ENCODE measurements around the gene CHST9.

The CHST9 gene

GRCh38 chr18:27198036-27198435 is 12.9 kb upstream of the CHST9 start:
- Histone ChIP-seq H3K4me1 (no peaks in the 10 kb centered on the region), H3K9me3 (no peaks in the 10 kb centered on the region), H3K36me3 (no peaks in the 10 kb centered on the region), H3K27me3 (no peaks in the 10 kb centered on the region), H3K4me3 (ENCODE audit: low read depth, low read length) (no peak overlapping the region)
- no peak for TF ChIP-seq CTCF (IDR thresholded peaks at IDR 0.05; ENCODE audit: low read depth, low read length)
- no peak for DNase-seq

- H3K36me3 ChIP-seq = no peaks in the 10 kb centered on the region
- H3K27me3 ChIP-seq = peaks cover 6% of the 10 kb centered on the region
- no peak for DNase-seq
- no peak for TF ChIP-seq CTCF (IDR thresholded peaks at IDR 0.05; ENCODE audit: low read depth, low read length)
- H3K4me3 ChIP-seq (ENCODE audit: low read depth, low read length) = no peak overlapping the region
- no peaks in the 10 kb centered on the region for H3K9me3 ChIP-seq
- H3K4me1 ChIP-seq = no peaks in the 10 kb centered on the region
Measured at GRCh38 chr18:27188309-27188708, 3.2 kb upstream of the CHST9 start.

- H3K36me3 ChIP-seq = no peaks in the 10 kb centered on the region
- H3K4me3 ChIP-seq (ENCODE audit: low read depth, low read length) = no peak overlapping the region
- no peak for TF ChIP-seq CTCF (IDR thresholded peaks at IDR 0.05; ENCODE audit: low read depth, low read length)
- H3K9me3 ChIP-seq = no peaks in the 10 kb centered on the region
- H3K27me3 ChIP-seq = peaks cover 6% of the 10 kb centered on the region
- no peaks in the 10 kb centered on the region for H3K4me1 ChIP-seq
- DNase-seq = no peak
Measured at GRCh38 chr18:27185897-27186296, 789 bp upstream of the CHST9 start.

- Histone ChIP-seq H3K4me3 (ENCODE audit: low read depth, low read length) (no peak overlapping the region), H3K4me1 (no peaks in the 10 kb centered on the region), H3K36me3 (no peaks in the 10 kb centered on the region), H3K27me3 (peaks cover 6% of the 10 kb centered on the region), H3K9me3 (no peaks in the 10 kb centered on the region)
- DNase-seq = no peak
- no peak for TF ChIP-seq CTCF (IDR thresholded peaks at IDR 0.05; ENCODE audit: low read depth, low read length)
Measured at GRCh38 chr18:27184115-27185024, 738 bp downstream of the CHST9 start.

GRCh38 chr18:27181726-27182125 is 3.4 kb downstream of the CHST9 start:
- Histone ChIP-seq H3K4me1 (no peaks in the 10 kb centered on the region), H3K27me3 (peaks cover 3% of the 10 kb centered on the region)
- TF ChIP-seq CTCF (IDR thresholded peaks at IDR 0.05; ENCODE audit: low read depth, low read length) = no peak

GRCh38 chr18:27178424-27178823 is 6.7 kb downstream of the CHST9 start:
- Histone ChIP-seq H3K36me3 (no peaks in the 10 kb centered on the region), H3K4me1 (no peaks in the 10 kb centered on the region), H3K9me3 (no peaks in the 10 kb centered on the region), H3K27me3 (no peaks in the 10 kb centered on the region), H3K4me3 (ENCODE audit: low read depth, low read length) (no peak overlapping the region)
- DNase-seq = no peak
- TF ChIP-seq CTCF (IDR thresholded peaks at IDR 0.05; ENCODE audit: low read depth, low read length) = no peak

More at GRCh38 chr18:27181726-27182125, 3.4 kb downstream of the CHST9 start:
- DNase-seq = no peak
- no peaks in the 10 kb centered on the region for H3K36me3 ChIP-seq
- no peaks in the 10 kb centered on the region for H3K9me3 ChIP-seq
- H3K4me3 ChIP-seq (ENCODE audit: low read depth, low read length) = no peak overlapping the region

All from BE2C (cell line).